B cell (primary cell): Measurements from ENCODE around the gene MRPS22. TPM values are rescaled to one million over a fixed set of nuclear protein-coding genes. Genes with fewer than 3 reads are reported as not detected.

Experiments
- ATAC-seq: fragments of 200-7000 bp; cut with Tn5 transposase; one replicate; pipeline ENCODE4 v1.10.0; 2021; ENCODE audit warnings: low read depth, mild to moderate bottlenecking, moderate number of reproducible peaks, moderate library complexity
- CTCF ChIA-PET: fragments of 350-600 bp; sonication (Branson Sonifier 250); formaldehyde crosslinking; loops from one replicate; lab custom pipeline; 2021; ENCODE audit warnings: antibody characterized with exemption, inconsistent platforms; lab: Charles Lee
- POLR2A ChIA-PET: fragments of 350-600 bp; sonication (Branson Sonifier 250); formaldehyde crosslinking; loops from one replicate; lab custom pipeline; 2021; ENCODE audit warnings: antibody characterized with exemption; lab: Charles Lee
- DNase-seq: peaks from one replicate; pipeline ENCODE4 v3.0.0; 2013
- H2AFZ ChIP-seq: 2 replicates; pipeline ENCODE4 v1.6.1; 2012; ENCODE audit warnings: mild to moderate bottlenecking, low read depth, low read length; ENCODE audit not compliant: insufficient read depth, poor library complexity, severe bottlenecking
- H3K27ac ChIP-seq, 2 donors: 1 replicate in 1 of 2; 2 replicates in 1 of 2; pipeline ENCODE4 v1.5.1; 2012 to 2013; ENCODE audit warnings: low read length in 2 of 2, mild to moderate bottlenecking in 2 of 2, moderate library complexity in 1 of 2
- H3K27me3 ChIP-seq, 4 experiments: fragments of 200-600 bp in 1 of 4; sonication (generic) in 1 of 4; replicated peaks in 1 of 4; 1 replicate in 2 of 4; 2 replicates in 2 of 4; pipeline versions ENCODE4 v1.6.1 to v1.7.0; 2013 to 2016; ENCODE audit warnings: low read length in 3 of 4, mild to moderate bottlenecking in 2 of 4, mixed read lengths in 1 of 4, moderate library complexity in 1 of 4; ENCODE audit not compliant: insufficient read depth in 4 of 4, control insufficient read depth in 3 of 4; ENCODE audit errors: control extremely low read depth in 1 of 4
- H3K36me3 ChIP-seq, 2 experiments: replicated peaks in 1 of 2; 1 replicate in 1 of 2; 2 replicates in 1 of 2; pipeline versions ENCODE4 v1.6.1 to v1.7.1; 2013; ENCODE audit warnings: low read length in 1 of 2; ENCODE audit not compliant: insufficient read depth in 2 of 2, control insufficient read depth in 1 of 2; ENCODE audit errors: control extremely low read depth in 1 of 2, extremely low read depth in 1 of 2
- H3K4me1 ChIP-seq, 2 donors: fragments of 200-600 bp in 1 of 2; sonication (generic) in 1 of 2; 1 replicate in 1 of 2; 2 replicates in 1 of 2; pipeline versions ENCODE4 v1.5.1 to v1.6.1; 2013 to 2017; ENCODE audit warnings: low read length in 2 of 2; ENCODE audit not compliant: control insufficient read depth in 2 of 2, insufficient read depth in 2 of 2
- H3K4me2 ChIP-seq: replicated peaks from 2 replicates; pipeline ENCODE3; 2012; ENCODE audit warnings: mild to moderate bottlenecking, low read depth, low read length; ENCODE audit not compliant: poor library complexity, severe bottlenecking
- H3K4me3 ChIP-seq, 5 experiments: fragments of 200-600 bp in 1 of 5; sonication (generic) in 1 of 5; 1 replicate in 3 of 5; 2 replicates in 2 of 5; pipeline versions ENCODE4 v1.5.1 to v1.7.0; 2011 to 2016; ENCODE audit warnings: low read length in 4 of 5, mild to moderate bottlenecking in 4 of 5, low read depth in 2 of 5, control low read depth in 1 of 5, moderate library complexity in 1 of 5; ENCODE audit not compliant: insufficient read depth in 1 of 5; ENCODE audit errors: control extremely low read depth in 1 of 5, extremely low read depth in 1 of 5
- H3K79me2 ChIP-seq: fragments of 200-600 bp; sonication (generic); one replicate; pipeline ENCODE4 v1.6.0; 2016; ENCODE audit warnings: low read length; ENCODE audit not compliant: control insufficient read depth, insufficient read depth
- H3K9ac ChIP-seq: fragments of 200-600 bp; sonication (generic); 2 replicates; pipeline ENCODE4 v1.6.1; 2017; ENCODE audit warnings: mild to moderate bottlenecking, low read length, moderate library complexity
- H3K9me3 ChIP-seq, 3 donors: one replicate each; pipeline versions ENCODE4 v1.6.1 to v1.7.1; 2013; ENCODE audit warnings: low read length in 2 of 3; ENCODE audit not compliant: control insufficient read depth in 2 of 3, insufficient read depth in 1 of 3; ENCODE audit errors: control extremely low read depth in 1 of 3
- H4K20me1 ChIP-seq: 2 replicates; pipeline ENCODE4 v1.6.0; 2012; ENCODE audit warnings: mild to moderate bottlenecking, low read length; ENCODE audit not compliant: insufficient read depth, control insufficient read depth, poor library complexity, severe bottlenecking
- H3K27ac Mint-ChIP-seq: one replicate; pipeline ENCODE4 v1.8.0; 2021; ENCODE audit warnings: mixed read lengths
- H3K27me3 Mint-ChIP-seq: one replicate; pipeline ENCODE4 v1.8.0; 2021; ENCODE audit warnings: mixed read lengths
- H3K4me1 Mint-ChIP-seq: one replicate; pipeline ENCODE4 v1.8.0; 2021; ENCODE audit warnings: mixed read lengths
- H3K4me3 Mint-ChIP-seq: one replicate; pipeline ENCODE4 v1.8.0; 2021; ENCODE audit warnings: mixed read lengths
- H3K9me3 Mint-ChIP-seq: one replicate; pipeline ENCODE4 v1.8.0; 2022; ENCODE audit warnings: mixed read lengths; ENCODE audit not compliant: insufficient read depth
- EZH2 ChIP-seq: IDR thresholded peaks from 2 replicates; pipeline ENCODE4 v1.6.1; 2012; ENCODE audit warnings: borderline replicate concordance, low read depth, mild to moderate bottlenecking, moderate library complexity, low read length; ENCODE audit not compliant: insufficient read depth, poor library complexity, severe bottlenecking
- WGBS: methylation state at CpG from one replicate; pipeline ENCODE4 v1.1.5; 2013; ENCODE audit warnings: missing lambda C conversion rate; ENCODE audit not compliant: insufficient coverage; 5-methylcytosine and 5-hydroxymethylcytosine counted together
- intact Hi-C: fragments of 100-400 bp; cut with micrococcal nuclease; formaldehyde crosslinking; loops from one replicate; pipeline ENCODE4 v1.10.0; 2022
- polyA plus RNA-seq: library from polyadenylated mRNA; depleted of rRNA; stranded (reverse); fragments of >200 nt; gene quantifications from 2 replicates; pipeline ENCODE4 v1.2.3, GENCODE V29; 2012
- total RNA-seq, 2 donors: library from RNA; stranded (reverse); fragments of 120-200 nt in 1 of 2; gene quantifications; 1 replicate in 1 of 2; 2 replicates in 1 of 2; pipeline versions ENCODE4 v1.2.3 to v1.2.4, GENCODE V29; 2013 to 2022
- TF ChIP-seq, protein P1 (sequence below): fragments of 200-600 bp; IDR thresholded peaks from one replicate; pipeline ENCODE4 v1.8.0; 2022; ENCODE audit warnings: antibody characterized with exemption, mild to moderate bottlenecking

The MRPS22 gene
- total and polyA plus RNA-seq, 2 donors (not counting 1 experiment from before 2014, with no cell fraction given), result 19.1 to 32.5 TPM

DNA sequence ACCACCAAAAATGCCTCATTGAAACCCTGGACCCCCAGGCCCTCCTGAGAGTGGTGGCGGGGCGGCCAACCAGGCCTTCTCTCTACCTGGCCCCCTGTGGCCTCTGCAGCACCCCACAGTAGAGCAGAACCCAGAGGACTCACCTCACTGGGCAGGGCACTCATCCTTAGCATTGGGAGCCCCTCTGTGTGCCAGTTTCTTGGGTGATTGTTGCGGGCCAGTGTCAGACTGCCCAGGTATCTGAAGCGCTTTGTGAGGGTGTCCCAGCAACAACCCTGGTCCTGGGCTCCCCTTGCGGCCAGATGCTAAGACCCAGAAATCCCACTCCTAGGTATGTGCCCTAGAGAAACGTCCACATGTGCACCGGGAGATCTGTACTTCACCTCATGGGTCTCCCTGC is 20.7 kb upstream of the MRPS22 start:
- Histone ChIP-seq H3K9me3 (no peaks in the 10 kb centered on the region), H4K20me1 (no peaks in the 10 kb centered on the region), H3K4me2 (no peak overlapping the region), H3K4me1 (no peaks in the 10 kb centered on the region), H3K4me3 (no peak overlapping the region), H3K9ac (no peak overlapping the region), H2AFZ (no peak overlapping the region), H3K36me3 (no peaks in the 10 kb centered on the region), H3K27ac (no peak overlapping the region), H3K79me2 (no peaks in the 10 kb centered on the region), H3K27me3 (peaks cover 0 to 2% (median 0%) of the 10 kb centered on the region in 4 experiments)
- DNase-seq, result no peak
- ATAC-seq, result no peak
- no peaks in the 10 kb centered on the region for H3K9me3 Mint-ChIP-seq
- TF ChIP-seq, protein P1, sequence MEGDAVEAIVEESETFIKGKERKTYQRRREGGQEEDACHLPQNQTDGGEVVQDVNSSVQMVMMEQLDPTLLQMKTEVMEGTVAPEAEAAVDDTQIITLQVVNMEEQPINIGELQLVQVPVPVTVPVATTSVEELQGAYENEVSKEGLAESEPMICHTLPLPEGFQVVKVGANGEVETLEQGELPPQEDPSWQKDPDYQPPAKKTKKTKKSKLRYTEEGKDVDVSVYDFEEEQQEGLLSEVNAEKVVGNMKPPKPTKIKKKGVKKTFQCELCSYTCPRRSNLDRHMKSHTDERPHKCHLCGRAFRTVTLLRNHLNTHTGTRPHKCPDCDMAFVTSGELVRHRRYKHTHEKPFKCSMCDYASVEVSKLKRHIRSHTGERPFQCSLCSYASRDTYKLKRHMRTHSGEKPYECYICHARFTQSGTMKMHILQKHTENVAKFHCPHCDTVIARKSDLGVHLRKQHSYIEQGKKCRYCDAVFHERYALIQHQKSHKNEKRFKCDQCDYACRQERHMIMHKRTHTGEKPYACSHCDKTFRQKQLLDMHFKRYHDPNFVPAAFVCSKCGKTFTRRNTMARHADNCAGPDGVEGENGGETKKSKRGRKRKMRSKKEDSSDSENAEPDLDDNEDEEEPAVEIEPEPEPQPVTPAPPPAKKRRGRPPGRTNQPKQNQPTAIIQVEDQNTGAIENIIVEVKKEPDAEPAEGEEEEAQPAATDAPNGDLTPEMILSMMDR, result no peak
- TF ChIP-seq EZH2, result no peak
- no peak overlapping the region for H3K27ac Mint-ChIP-seq
- intact Hi-C loops, result no loop called here
- H3K27me3 Mint-ChIP-seq, result peaks cover 21% of the 10 kb centered on the region
- ChIA-PET POLR2A (no interaction called here), CTCF (no interaction called here)
- no peak overlapping the region for H3K4me3 Mint-ChIP-seq
- no peaks in the 10 kb centered on the region for H3K4me1 Mint-ChIP-seq
- WGBS, result 94% methylated on average over 6 of the region's 7 CpGs

DNA sequence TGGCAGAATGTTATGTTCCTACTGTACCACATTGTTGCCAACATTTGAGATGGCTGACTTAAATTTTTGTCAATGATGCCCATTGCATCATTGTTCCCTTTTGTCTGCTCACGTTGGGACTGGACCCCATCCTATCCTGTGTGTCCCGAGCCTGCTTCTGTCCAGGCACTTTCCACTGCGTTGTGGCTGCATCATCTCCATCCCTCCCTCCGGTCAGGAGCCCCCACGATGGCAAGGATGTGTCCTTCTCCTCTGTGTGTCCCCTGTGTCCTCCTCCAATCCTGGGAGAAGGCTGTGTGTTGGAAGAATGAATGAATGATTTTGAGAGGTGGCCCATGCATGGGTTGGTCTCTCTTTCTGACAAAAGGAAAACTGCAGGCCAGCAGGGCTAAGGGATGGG is 19.4 kb upstream of the MRPS22 start:
- no peaks in the 10 kb centered on the region for H3K9me3 Mint-ChIP-seq
- no peak overlapping the region for H3K4me3 Mint-ChIP-seq
- H3K27ac ChIP-seq, result no peak overlapping the region
- H3K36me3 ChIP-seq, result no peaks in the 10 kb centered on the region
- no peaks in the 10 kb centered on the region for H3K79me2 ChIP-seq
- WGBS, result 79% methylated on average over 2 of the region's 5 CpGs
- H2AFZ ChIP-seq, result no peak overlapping the region
- no peaks in the 10 kb centered on the region for H4K20me1 ChIP-seq
- intact Hi-C loops, result no loop called here
- ATAC-seq (no peak), DNase-seq (no peak)
- H3K4me2 ChIP-seq, result no peak overlapping the region
- peaks cover 5 to 6% of the 10 kb centered on the region in 2 donors for H3K4me1 ChIP-seq
- H3K27ac Mint-ChIP-seq, result no peak overlapping the region
- peaks cover 0 to 4% (median under 1%) of the 10 kb centered on the region in 4 experiments for H3K27me3 ChIP-seq
- H3K4me3 ChIP-seq, result no peak overlapping the region
- POLR2A ChIA-PET, result no interaction called here
- H3K9me3 ChIP-seq, result no peaks in the 10 kb centered on the region
- TF ChIP-seq, protein P1, result no peak
- no peak for TF ChIP-seq EZH2
- H3K4me1 Mint-ChIP-seq, result peaks cover 5% of the 10 kb centered on the region
- no peak overlapping the region for H3K9ac ChIP-seq
- peaks cover 20% of the 10 kb centered on the region for H3K27me3 Mint-ChIP-seq
- CTCF ChIA-PET, result no interaction called here
